ENCODE results near the gene IL4R. TPM values are rescaled to one million over a fixed set of nuclear protein-coding genes. Genes with fewer than 3 reads are reported as not detected.
A peak's percentile ranks its signal among the peaks of the same experiment; 100 is the strongest.
"Not testable (repeated sequence)": the region's sequence is repeated elsewhere in the genome, so short reads cannot be mapped to it uniquely, and the experiment has no call there.

IL4R gene
- total RNA-seq, 1 donor from 2014 or later = 202 TPM

DNA sequence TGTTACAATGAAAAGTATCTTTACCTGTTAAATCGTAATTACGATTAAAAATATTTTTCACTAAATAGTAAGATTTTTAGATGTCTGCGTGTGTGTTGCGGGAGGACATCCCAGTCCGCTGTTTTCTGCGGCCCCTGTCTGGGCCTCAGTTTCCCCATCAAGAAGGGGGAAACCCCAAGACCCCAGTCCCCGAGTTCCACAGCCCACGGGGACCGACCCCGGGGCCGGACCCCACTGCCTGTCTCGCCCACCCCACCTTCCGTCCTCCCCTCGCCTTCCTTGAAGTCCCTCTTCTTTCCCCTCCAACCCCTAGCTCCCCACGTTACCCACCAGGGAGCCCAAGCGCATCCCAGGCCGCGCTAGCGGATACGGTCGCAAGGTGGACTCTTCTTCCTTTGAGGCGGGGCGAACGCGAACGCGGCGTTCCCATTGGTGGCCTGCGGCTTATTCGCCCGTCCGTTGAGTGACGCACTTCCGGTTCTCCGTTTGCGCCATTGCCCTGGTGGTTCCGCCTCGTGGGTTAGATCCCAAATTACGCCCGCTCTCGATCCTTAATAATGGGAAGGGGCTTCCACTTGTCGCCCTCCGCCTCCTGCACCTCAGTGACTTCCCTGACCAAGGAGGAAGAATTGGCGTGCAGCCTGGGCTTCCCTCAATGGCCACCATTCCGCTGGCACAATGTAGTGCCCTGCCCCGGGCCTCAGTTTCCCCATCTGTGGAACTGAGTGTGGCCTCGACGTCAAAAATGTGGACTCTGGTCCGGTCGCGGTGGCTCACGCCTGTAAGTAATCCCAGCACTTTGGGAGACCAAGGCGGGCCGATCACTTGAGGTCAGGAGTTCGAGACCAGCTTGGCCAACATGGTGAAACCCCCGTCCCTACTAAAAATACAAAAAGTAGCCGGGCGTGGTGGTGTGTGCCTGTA is 45.1 kb upstream of the IL4R start, which contains the start of gene NSMCE1:
Gene NSMCE1 (minus strand): TSS at position 397 of the 924 bp plus-strand sequence. CDS start 11,202 bp downstream, outside the sequence.
- H3K4me1 Mint-ChIP-seq = peaks cover 73% of the 10 kb centered on the region
- TF ChIP-seq, protein P1, sequence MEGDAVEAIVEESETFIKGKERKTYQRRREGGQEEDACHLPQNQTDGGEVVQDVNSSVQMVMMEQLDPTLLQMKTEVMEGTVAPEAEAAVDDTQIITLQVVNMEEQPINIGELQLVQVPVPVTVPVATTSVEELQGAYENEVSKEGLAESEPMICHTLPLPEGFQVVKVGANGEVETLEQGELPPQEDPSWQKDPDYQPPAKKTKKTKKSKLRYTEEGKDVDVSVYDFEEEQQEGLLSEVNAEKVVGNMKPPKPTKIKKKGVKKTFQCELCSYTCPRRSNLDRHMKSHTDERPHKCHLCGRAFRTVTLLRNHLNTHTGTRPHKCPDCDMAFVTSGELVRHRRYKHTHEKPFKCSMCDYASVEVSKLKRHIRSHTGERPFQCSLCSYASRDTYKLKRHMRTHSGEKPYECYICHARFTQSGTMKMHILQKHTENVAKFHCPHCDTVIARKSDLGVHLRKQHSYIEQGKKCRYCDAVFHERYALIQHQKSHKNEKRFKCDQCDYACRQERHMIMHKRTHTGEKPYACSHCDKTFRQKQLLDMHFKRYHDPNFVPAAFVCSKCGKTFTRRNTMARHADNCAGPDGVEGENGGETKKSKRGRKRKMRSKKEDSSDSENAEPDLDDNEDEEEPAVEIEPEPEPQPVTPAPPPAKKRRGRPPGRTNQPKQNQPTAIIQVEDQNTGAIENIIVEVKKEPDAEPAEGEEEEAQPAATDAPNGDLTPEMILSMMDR (IDR thresholded peaks at IDR 0.05) = no peak
- H3K27ac Mint-ChIP-seq = peak within 1 kb of the TSS; percentile 99
- CTCF ChIA-PET = interaction anchor here (0.6 kb wide), 1 partner anchor 34 kb away, joined by 3 read pairs; no protein-coding TSS in a partner anchor
- ATAC-seq (ENCODE audit: low read depth) (peak; percentile 97), DNase-seq (peak; percentile 92)
- H3K36me3 Mint-ChIP-seq (ENCODE audit: low read depth) = peaks cover 16% of the 10 kb centered on the region
- H3K4me3 Mint-ChIP-seq = peak within 1 kb of the TSS; percentile 96
- no peaks in the 10 kb centered on the region for H3K9me3 Mint-ChIP-seq
- intact Hi-C loops (cut with micrococcal nuclease) = loop anchor here (1.0 to 2.0 kb wide), 4 partner anchors 14 to 66 kb away; partner anchors contain the start of gene KDM8
- no peaks in the 10 kb centered on the region for H3K27me3 Mint-ChIP-seq
- POLR2A ChIA-PET = interaction anchor here (0.6 to 3.0 kb wide), 14 partner anchors 10 to 184 kb away, joined by 3 to 21 read pairs (median 4); partner anchors contain the start of gene KDM8

DNA sequence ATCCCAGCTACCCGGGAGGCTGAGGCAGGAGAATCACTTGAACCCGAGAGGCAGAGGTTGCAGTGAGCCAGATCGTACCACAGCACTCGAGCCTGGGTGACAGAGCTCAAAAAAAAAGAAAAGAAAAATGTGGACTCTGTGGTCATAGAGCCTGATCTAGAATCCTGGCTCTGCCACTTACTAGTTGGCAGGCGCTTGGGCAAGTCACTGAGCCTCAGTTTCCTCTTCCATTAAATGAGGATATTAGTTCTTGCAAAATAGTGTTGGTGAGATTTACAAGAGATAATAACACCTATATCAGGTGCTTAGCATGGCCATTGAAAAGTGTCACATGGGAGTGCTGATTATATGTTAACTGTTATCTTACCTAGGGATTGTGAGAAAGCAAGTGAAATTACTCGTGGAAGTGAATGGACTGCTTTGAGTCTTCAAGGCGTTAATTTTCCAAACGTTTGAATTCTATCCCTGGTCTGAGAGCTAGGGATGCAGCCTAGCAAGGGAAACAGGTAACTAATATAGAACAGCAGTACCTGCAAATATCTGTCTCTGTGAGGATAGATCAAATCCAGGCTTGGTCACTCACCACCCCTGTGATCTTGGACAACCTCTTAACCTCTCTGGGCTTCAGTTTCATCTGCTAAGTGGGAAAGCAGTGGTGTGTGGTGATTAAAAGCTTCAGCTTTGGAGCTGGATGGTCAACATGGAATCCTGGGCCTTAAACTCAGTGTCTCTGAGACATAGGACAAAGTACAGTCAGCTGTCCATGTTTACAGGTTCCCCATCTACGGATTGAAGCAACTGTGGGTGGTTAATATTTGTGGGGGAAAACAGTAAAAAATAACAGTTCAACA is 44.2 kb upstream of the IL4R start:
- ChIA-PET CTCF (interaction anchor here (1.2 kb wide), 1 partner anchor 98 kb away, joined by 3 read pairs; no protein-coding TSS in a partner anchor), POLR2A (interaction anchor here (0.6 to 3.8 kb wide), 11 partner anchors 9 to 181 kb away, joined by 3 to 21 read pairs (median 4); partner anchors contain the start of gene KDM8)
- no peak for ATAC-seq (ENCODE audit: low read depth)
- Mint-ChIP-seq H3K27me3 (no peaks in the 10 kb centered on the region), H3K9me3 (no peaks in the 10 kb centered on the region), H3K27ac (peak overlapping the region; percentile 99), H3K4me3 (peak overlapping the region; percentile 96), H3K4me1 (peaks cover 74% of the 10 kb centered on the region), H3K36me3 (ENCODE audit: low read depth) (peaks cover 12% of the 10 kb centered on the region)
- TF ChIP-seq, protein P1 (IDR thresholded peaks at IDR 0.05) = no peak
- intact Hi-C loops (cut with micrococcal nuclease) = loop anchor here (2.0 kb wide), 3 partner anchors 15 to 67 kb away; partner anchors contain the start of gene KDM8
- DNase-seq = no peak

DNA sequence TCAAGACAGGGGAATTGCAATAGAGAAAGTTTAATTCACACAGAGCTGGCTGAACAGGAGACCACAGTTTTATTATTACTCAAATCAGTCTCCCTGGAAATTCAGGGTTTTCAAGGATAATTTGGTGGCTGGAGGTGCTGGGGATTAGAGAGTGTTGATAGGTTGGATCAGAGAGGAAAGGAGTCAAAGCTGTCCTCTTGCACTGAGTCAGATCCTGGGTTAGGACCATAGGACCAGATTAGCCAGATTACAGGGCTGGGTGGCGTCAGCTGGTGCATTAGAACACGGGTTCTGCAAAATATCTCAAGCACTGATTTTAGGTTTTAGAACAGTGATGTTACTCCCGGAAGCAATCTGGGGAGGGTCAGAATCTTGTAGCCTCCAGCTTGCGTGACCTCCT is 43.4 kb upstream of the IL4R start:
- DNase-seq (no peak), ATAC-seq (ENCODE audit: low read depth) (no peak)
- POLR2A ChIA-PET = interaction anchor here (1.4 to 3.8 kb wide), 7 partner anchors 8 to 134 kb away, joined by 3 to 21 read pairs (median 4); no protein-coding TSS in a partner anchor
- H3K4me3 Mint-ChIP-seq = peak overlapping the region; percentile 12
- H3K36me3 Mint-ChIP-seq (ENCODE audit: low read depth) = peaks cover 12% of the 10 kb centered on the region
- peak overlapping the region; percentile 43 for H3K27ac Mint-ChIP-seq
- TF ChIP-seq, protein P1 (IDR thresholded peaks at IDR 0.05) = no peak
- no peaks in the 10 kb centered on the region for H3K27me3 Mint-ChIP-seq
- intact Hi-C loops (cut with micrococcal nuclease) = no loop called here
- H3K4me1 Mint-ChIP-seq = peaks cover 71% of the 10 kb centered on the region
- CTCF ChIA-PET = interaction anchor here (1.2 kb wide), 1 partner anchor 97 kb away, joined by 3 read pairs; no protein-coding TSS in a partner anchor
- H3K9me3 Mint-ChIP-seq = no peaks in the 10 kb centered on the region

DNA sequence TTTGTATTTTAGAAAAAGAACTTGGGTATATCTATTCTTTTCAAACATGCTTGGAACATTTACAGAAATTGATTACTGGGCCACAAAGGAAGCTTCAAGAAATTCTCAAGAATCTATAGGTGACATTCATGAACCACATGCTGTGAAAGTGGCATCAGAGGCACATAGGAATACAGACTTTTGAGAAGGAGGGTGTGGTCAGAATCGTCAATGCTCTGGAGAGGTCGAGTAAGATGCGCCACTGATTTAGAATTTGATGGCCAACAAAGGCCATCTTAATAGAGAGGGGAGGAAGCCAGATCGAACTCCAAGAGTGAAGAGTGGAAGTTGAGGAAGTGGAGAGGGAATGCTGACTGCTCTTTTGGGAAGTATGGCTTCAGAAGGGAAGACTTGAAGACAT is 41.7 kb upstream of the IL4R start:
- POLR2A ChIA-PET = interaction anchor here (0.7 to 3.8 kb wide), 5 partner anchors 9 to 35 kb away, joined by 3 to 14 read pairs (median 6); no protein-coding TSS in a partner anchor
- Mint-ChIP-seq H3K4me3 (peak overlapping the region; percentile 2), H3K36me3 (ENCODE audit: low read depth) (peaks cover 6% of the 10 kb centered on the region), H3K27me3 (no peaks in the 10 kb centered on the region), H3K4me1 (peaks cover 76% of the 10 kb centered on the region), H3K9me3 (no peaks in the 10 kb centered on the region), H3K27ac (peak overlapping the region; percentile 80)
- intact Hi-C loops (cut with micrococcal nuclease) = no loop called here
- TF ChIP-seq, protein P1 (IDR thresholded peaks at IDR 0.05) = no peak
- CTCF ChIA-PET = no interaction called here
- ATAC-seq (ENCODE audit: low read depth) = no peak
- no peak for DNase-seq

DNA sequence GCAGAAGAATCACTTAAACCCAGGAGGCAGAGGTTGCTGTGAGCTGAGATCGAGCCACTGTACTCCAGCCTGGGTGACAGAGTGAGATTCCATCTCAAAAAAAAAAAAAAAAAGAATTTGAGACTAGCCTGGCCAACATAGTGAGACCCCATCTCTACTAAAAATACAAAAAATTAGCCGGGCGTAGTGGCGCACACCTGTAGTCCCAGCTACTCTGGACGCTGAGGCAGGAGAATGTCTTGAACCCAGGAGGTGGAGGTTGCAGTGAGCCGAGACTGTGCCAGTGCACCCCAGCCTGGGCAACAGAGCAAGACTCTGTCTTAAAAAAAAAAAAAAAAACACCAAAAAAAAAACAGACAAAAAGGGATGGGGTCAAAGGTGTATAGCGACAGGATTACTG is 41.1 kb upstream of the IL4R start:
- CTCF ChIA-PET = interaction anchor here (0.9 kb wide), 1 partner anchor 46 kb away, joined by 3 read pairs; no protein-coding TSS in a partner anchor
- POLR2A ChIA-PET = interaction anchor here (0.7 to 3.8 kb wide), 4 partner anchors 10 to 36 kb away, joined by 3 to 14 read pairs (median 4); no protein-coding TSS in a partner anchor
- intact Hi-C loops (cut with micrococcal nuclease); H3K4me3 Mint-ChIP-seq; ATAC-seq (ENCODE audit: low read depth); H3K36me3 Mint-ChIP-seq (ENCODE audit: low read depth); DNase-seq; H3K27me3 Mint-ChIP-seq; H3K9me3 Mint-ChIP-seq: not testable (repeated sequence)
- peaks cover 71% of the 10 kb centered on the region for H3K4me1 Mint-ChIP-seq
- H3K27ac Mint-ChIP-seq = peak overlapping the region; percentile 93

Measured in activated B cell treated with CpG ODN at 0.5 μM for 24 hours (primary cell).